ENCODE measurements around the gene SPDYE5. TPM values are rescaled to one million over a fixed set of nuclear protein-coding genes. Genes with fewer than 3 reads are reported as not detected.

The SPDYE5 gene
- total and polyA plus RNA-seq, 2 experiments from 2014 or later = 1.8 TPM; not detected in 1

Small RNA genes lying within 50 kb of the gene (small RNA-seq; reads per million reads assigned to genes)
- gene AC211429.1 (ENCODE audit: low replicate concordance) (not detected), gene RF00019 (ENCODE audit: low replicate concordance) (not detected)

Other genes starting within 250 kb of the SPDYE5 start
- gene TRIM73, start 96.7 kb upstream of the SPDYE5 start, total RNA-seq (2014; rRNA removed; shearing (Covaris generic)) = 0.31 and 0.54 TPM in 2 replicates
- gene TRIM73, start 96.7 kb upstream of the SPDYE5 start, polyA plus RNA-seq (2016; fragmentation: Nextera tagmentation; extraction: Ambion mirVana) = 0.96 and 1.2 TPM in 2 replicates
- gene POM121C, start 6.0 kb upstream of the SPDYE5 start, total RNA-seq (2014; rRNA removed; shearing (Covaris generic)) = 36.9 and 44.0 TPM in 2 replicates
- gene POM121C, start 6.0 kb upstream of the SPDYE5 start, polyA plus RNA-seq (2016; fragmentation: Nextera tagmentation; extraction: Ambion mirVana) = 40.8 and 41.5 TPM in 2 replicates
- 59.8 and 80.8 TPM in 2 replicates for gene HIP1, start 246.6 kb downstream of the SPDYE5 start, total RNA-seq (2014; rRNA removed; shearing (Covaris generic))
- 23.2 and 24.9 TPM in 2 replicates for gene HIP1, start 246.6 kb downstream of the SPDYE5 start, polyA plus RNA-seq (2016; fragmentation: Nextera tagmentation; extraction: Ambion mirVana)